ENCODE measurements around the gene TFB2M.

DNA sequence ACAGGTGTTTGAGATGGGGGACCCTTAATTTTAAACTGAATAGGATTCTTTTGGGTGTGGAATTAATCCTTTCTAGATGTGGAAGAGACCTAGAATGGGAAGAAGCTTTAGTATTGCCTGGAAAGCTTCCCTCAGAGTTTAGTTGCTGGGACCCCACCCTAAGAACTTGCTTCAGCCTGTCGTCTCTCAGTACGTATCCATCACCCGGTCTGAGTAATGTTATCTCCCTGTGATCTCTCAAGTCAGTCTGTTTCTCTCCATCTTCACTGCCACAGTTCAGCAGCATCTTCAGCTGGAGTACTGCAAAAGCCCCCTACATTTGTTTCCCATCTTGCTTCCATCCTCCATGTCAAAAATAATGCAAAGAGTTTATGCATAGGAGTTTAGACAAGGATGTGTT is 29.1 kb upstream of the TFB2M start:
- TF ChIP-seq POLR2A (IDR thresholded peaks at IDR 0.05; ENCODE audit: low read length) (no peak), GATA1 (IDR thresholded peaks at IDR 0.05; ENCODE audit: low read depth, low read length) (no peak)
